KMS-11 (cell line): Measurements from ENCODE around the gene VWCE.

Experiments
- H2AFZ ChIP-seq: fragments of 200-600 bp; sonication (generic); 2 replicates; pipeline ENCODE4 v1.6.1; 2016; ENCODE audit warnings: antibody characterized with exemption, mixed run types, low read depth
- H3K27ac ChIP-seq: fragments of 200-600 bp; sonication (generic); 2 replicates; pipeline ENCODE4 v1.6.1; 2016; ENCODE audit warnings: mild to moderate bottlenecking, mixed run types
- H3K27me3 ChIP-seq: fragments of 200-600 bp; sonication (generic); 2 replicates; pipeline ENCODE4 v1.6.1; 2017; ENCODE audit warnings: mild to moderate bottlenecking, low read depth, mixed run types, moderate library complexity; ENCODE audit not compliant: insufficient read depth
- H3K36me3 ChIP-seq: fragments of 200-600 bp; sonication (generic); 2 replicates; pipeline ENCODE4 v1.6.1; 2017; ENCODE audit warnings: mild to moderate bottlenecking, mixed run types; ENCODE audit not compliant: insufficient read depth
- H3K4me1 ChIP-seq: fragments of 200-600 bp; sonication (generic); 2 replicates; pipeline ENCODE4 v1.6.1; 2016; ENCODE audit warnings: mild to moderate bottlenecking, low read depth, mixed run types; ENCODE audit not compliant: poor library complexity, severe bottlenecking
- H3K4me2 ChIP-seq: fragments of 200-600 bp; sonication (generic); 2 replicates; pipeline ENCODE4 v1.7.0; 2016; ENCODE audit warnings: mild to moderate bottlenecking, mixed run types
- H3K4me3 ChIP-seq: fragments of 200-600 bp; sonication (generic); IDR thresholded peaks from 2 replicates; pipeline ENCODE4 v1.6.1; 2017; ENCODE audit warnings: low read depth, low read length, mixed read lengths; ENCODE audit not compliant: insufficient read depth
- H3K79me2 ChIP-seq: fragments of 200-600 bp; sonication (generic); 2 replicates; pipeline ENCODE4 v1.6.1; 2016; ENCODE audit warnings: low read depth, mixed run types; ENCODE audit not compliant: insufficient read depth
- H3K9ac ChIP-seq: fragments of 200-600 bp; sonication (generic); 2 replicates; pipeline ENCODE4 v1.6.1; 2016; ENCODE audit warnings: mild to moderate bottlenecking, mixed run types
- H4K20me1 ChIP-seq: fragments of 200-600 bp; sonication (generic); 2 replicates; pipeline ENCODE4 v1.6.1; 2016; ENCODE audit warnings: mild to moderate bottlenecking, mixed run types; ENCODE audit not compliant: insufficient read depth
- CTCF ChIP-seq: fragments of 200-600 bp; sonication (generic); conservative IDR thresholded peaks from 2 replicates; pipeline ENCODE4 v1.6.1; 2017; ENCODE audit warnings: low read depth, mild to moderate bottlenecking, antibody characterized with exemption, low read length, moderate library complexity, mixed read lengths

Gene VWCE

DNA sequence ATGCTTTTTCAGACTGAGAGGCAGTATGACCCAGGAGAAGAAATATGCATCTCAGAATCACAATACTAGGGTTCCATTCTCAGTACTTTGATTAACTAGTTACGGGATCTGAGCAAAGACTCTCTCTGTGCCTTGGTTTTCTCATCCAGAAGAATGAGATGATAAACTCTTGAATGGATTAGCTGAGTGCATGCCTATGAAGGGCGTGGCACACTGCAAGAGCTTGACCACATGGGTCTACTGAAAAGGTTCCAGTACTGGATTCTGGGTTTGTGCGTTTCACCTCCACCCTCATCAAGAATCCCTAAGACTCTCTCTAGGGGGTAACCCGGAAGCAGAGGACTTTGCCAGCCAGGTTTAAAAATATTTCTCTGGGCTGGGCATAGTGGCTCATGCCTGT is 28.5 kb downstream of the VWCE start:
- Histone ChIP-seq H3K4me2 (no peak overlapping the region), H2AFZ (no peak overlapping the region), H3K4me1 (no peaks in the 10 kb centered on the region), H3K79me2 (no peaks in the 10 kb centered on the region), H3K27ac (no peak overlapping the region), H3K36me3 (no peaks in the 10 kb centered on the region), H3K9ac (no peak overlapping the region), H3K4me3 (no peak overlapping the region), H3K27me3 (no peaks in the 10 kb centered on the region), H4K20me1 (no peaks in the 10 kb centered on the region)
- no peak for TF ChIP-seq CTCF

GRCh38 chr11:61265357-61265756 is 29.8 kb downstream of the VWCE start:
- no peak overlapping the region for H3K4me3 ChIP-seq

DNA sequence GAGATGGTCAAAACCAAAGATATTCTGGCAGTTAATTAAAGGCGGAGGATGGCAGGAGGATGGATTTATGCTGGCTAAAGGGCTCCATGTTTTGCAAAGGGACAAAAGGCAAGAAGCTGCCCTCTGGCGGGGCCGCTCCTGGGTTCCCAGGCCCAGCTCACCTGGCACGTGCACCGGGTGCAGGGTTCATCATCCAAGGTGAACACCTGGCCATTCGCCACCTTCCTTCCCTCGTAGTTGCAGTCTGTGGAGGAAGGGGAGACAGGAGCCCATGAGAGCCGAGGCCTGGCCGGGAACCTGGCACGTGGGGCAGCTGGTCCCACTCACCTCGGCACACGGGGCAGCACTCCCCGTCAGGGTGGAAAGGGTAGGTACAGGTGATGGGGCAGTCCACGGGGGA is 30.3 kb downstream of the VWCE start:
- no peak for TF ChIP-seq CTCF
- no peaks in the 10 kb centered on the region for H3K79me2 ChIP-seq
- H3K4me1 ChIP-seq: no peaks in the 10 kb centered on the region
- H3K4me3 ChIP-seq: no peak overlapping the region
- no peak overlapping the region for H3K4me2 ChIP-seq
- no peak overlapping the region for H2AFZ ChIP-seq
- H3K9ac ChIP-seq: no peak overlapping the region
- H3K27ac ChIP-seq: no peak overlapping the region
- H3K36me3 ChIP-seq: no peaks in the 10 kb centered on the region
- no peaks in the 10 kb centered on the region for H3K27me3 ChIP-seq
- H4K20me1 ChIP-seq: no peaks in the 10 kb centered on the region

More at GRCh38 chr11:61265357-61265756, 29.8 kb downstream of the VWCE start:
- H3K79me2 ChIP-seq: no peaks in the 10 kb centered on the region
- no peaks in the 10 kb centered on the region for H3K36me3 ChIP-seq
- no peaks in the 10 kb centered on the region for H3K27me3 ChIP-seq
- no peak overlapping the region for H3K9ac ChIP-seq
- H3K27ac ChIP-seq: no peak overlapping the region
- no peak overlapping the region for H2AFZ ChIP-seq
- no peaks in the 10 kb centered on the region for H3K4me1 ChIP-seq
- no peak overlapping the region for H3K4me2 ChIP-seq
- TF ChIP-seq CTCF: no peak
- H4K20me1 ChIP-seq: no peaks in the 10 kb centered on the region

DNA sequence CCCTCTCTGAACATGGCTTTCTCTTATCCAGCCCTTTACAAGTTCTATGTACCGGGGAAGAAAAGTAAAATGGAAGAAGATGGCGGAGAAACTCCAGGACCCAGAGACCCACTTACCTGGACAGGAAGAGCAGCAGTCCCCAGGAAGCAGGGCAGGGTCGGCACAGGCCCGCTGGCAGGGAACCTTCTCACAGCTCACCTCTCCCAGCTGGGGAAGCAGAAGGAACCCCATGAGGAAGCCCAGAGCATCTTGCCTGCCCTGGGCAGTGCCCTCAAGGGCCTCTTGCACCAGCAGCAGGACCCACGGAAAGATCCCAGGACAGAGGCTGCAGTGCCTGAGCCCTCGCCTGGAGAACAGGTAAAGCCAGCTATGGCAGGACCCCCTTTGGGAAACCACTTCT is 30.7 kb downstream of the VWCE start:
- Histone ChIP-seq H3K36me3 (no peaks in the 10 kb centered on the region), H3K4me3 (no peak overlapping the region), H3K27ac (no peak overlapping the region), H3K79me2 (no peaks in the 10 kb centered on the region), H3K9ac (no peak overlapping the region), H2AFZ (no peak overlapping the region), H3K4me1 (no peaks in the 10 kb centered on the region), H3K4me2 (no peak overlapping the region), H3K27me3 (no peaks in the 10 kb centered on the region), H4K20me1 (no peaks in the 10 kb centered on the region)
- TF ChIP-seq CTCF: no peak
